ENCODE results near the gene DSE.
A peak's percentile ranks its signal among the peaks of the same experiment; 100 is the strongest.

The DSE gene

GRCh38 chr6:116439522-116440051 lies 68.8 kb downstream of the DSE start:
- no peak for DNase-seq (ENCODE audit: low spot score)
- ChIA-PET POLR2A (ENCODE audit: low non-redundant PET) (interaction anchor here (0.7 kb wide), 1 partner anchor 73 kb away, joined by 4 read pairs; no protein-coding TSS in a partner anchor), CTCF (no interaction called here)
- no peak overlapping the region for H3K27ac ChIP-seq
- TF ChIP-seq CTCF (conservative IDR thresholded peaks at IDR 0.05; ENCODE audit: low read depth): no peak

- TF ChIP-seq CTCF (conservative IDR thresholded peaks at IDR 0.05; ENCODE audit: low read depth): no peak
- ChIA-PET POLR2A (ENCODE audit: low non-redundant PET) (no interaction called here), CTCF (no interaction called here)
- DNase-seq (ENCODE audit: low spot score): no peak
- no peak overlapping the region for H3K27ac ChIP-seq
Observed at GRCh38 chr6:116443105-116443504, 72.4 kb downstream of the DSE start.

GRCh38 chr6:116444092-116444491 lies 73.3 kb downstream of the DSE start:
- CTCF ChIA-PET: interaction anchor here (0.6 kb wide), 1 partner anchor 80 kb away, joined by 3 read pairs; no protein-coding TSS in a partner anchor
- H3K27ac ChIP-seq: no peak overlapping the region
- TF ChIP-seq CTCF (conservative IDR thresholded peaks at IDR 0.05; ENCODE audit: low read depth): peak; percentile 45
- peak; percentile 38 for DNase-seq (ENCODE audit: low spot score)
- POLR2A ChIA-PET (ENCODE audit: low non-redundant PET): no interaction called here

DNA sequence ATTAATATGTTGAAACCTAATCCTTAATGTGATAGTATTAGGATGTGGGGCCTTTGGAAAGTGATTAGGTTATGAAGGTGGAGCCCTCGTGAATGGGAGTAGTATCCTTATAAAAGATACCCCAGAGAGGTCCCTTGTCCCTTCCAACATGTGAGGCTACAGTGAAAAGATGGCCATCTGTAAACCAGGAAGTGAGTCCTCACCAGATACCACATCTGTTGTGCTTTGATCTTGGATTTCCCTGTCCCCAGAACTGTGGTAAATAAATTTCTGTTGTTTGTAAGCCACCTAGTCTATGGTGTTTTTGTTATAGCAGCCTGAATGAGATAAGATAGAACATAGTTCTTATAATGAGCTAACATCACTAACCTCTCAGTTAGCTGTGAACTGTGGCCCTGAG lies 73.8 kb downstream of the DSE start:
- POLR2A ChIA-PET (ENCODE audit: low non-redundant PET): no interaction called here
- no peak for TF ChIP-seq CTCF (conservative IDR thresholded peaks at IDR 0.05; ENCODE audit: low read depth)
- H3K27ac ChIP-seq: no peak overlapping the region
- no peak for DNase-seq (ENCODE audit: low spot score)
- CTCF ChIA-PET: interaction anchor here (0.6 to 0.7 kb wide), 2 partner anchors 80 to 475 kb away, joined by 3 read pairs; no protein-coding TSS in a partner anchor

GRCh38 chr6:116445102-116445501 lies 74.4 kb downstream of the DSE start:
- TF ChIP-seq CTCF (conservative IDR thresholded peaks at IDR 0.05; ENCODE audit: low read depth): no peak
- POLR2A ChIA-PET (ENCODE audit: low non-redundant PET): no interaction called here
- no peak for DNase-seq (ENCODE audit: low spot score)
- CTCF ChIA-PET: interaction anchor here (0.7 to 1.0 kb wide), 2 partner anchors 158 to 474 kb away, joined by 3 read pairs; no protein-coding TSS in a partner anchor
- no peak overlapping the region for H3K27ac ChIP-seq

DNA sequence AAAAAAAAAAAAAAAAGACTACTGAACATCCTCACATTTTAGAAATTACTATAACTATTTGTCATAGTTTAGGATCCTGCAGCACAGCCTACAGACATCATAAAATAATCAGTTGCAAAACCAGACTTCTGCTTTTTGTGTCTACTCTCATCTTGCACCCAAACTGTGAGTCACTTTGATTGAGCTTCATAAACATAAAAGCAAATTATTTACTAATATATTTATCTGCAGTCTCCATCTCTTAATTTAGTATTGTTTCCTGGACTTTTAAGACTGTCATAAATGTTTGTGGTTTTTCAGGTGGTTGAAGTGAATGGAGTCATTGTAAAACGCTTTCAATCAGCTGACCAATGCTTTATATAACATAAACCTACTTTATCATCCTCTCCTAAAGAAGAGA lies 75.7 kb downstream of the DSE start:
- DNase-seq (ENCODE audit: low spot score): no peak
- no peak for TF ChIP-seq CTCF (conservative IDR thresholded peaks at IDR 0.05; ENCODE audit: low read depth)
- ChIA-PET POLR2A (ENCODE audit: low non-redundant PET) (no interaction called here), CTCF (interaction anchor here (0.6 to 0.7 kb wide), 3 partner anchors 20 to 164 kb away, joined by 3 read pairs; no protein-coding TSS in a partner anchor)
- no peak overlapping the region for H3K27ac ChIP-seq

Data from RWPE1 (cell line).